Natural killer cell (primary cell): ENCODE results near the gene STK24. TPM values are rescaled to one million over a fixed set of nuclear protein-coding genes. Genes with fewer than 3 reads are reported as not detected.

Experiments
- ATAC-seq, 3 donors: fragments of 150-1000 bp in 2 of 3; fragments of 200-7000 bp in 1 of 3; cut with Tn5 transposase; 1 replicate in 1 of 3; 2 replicates in 2 of 3; pipeline ENCODE4 v1.10.0; 2021; ENCODE audit warnings: mild to moderate bottlenecking in 2 of 3, moderate library complexity in 2 of 3
- DNase-seq, 2 donors: peaks; one replicate each; pipeline versions ENCODE4 v3.0.0 to v3.0.0-alpha.2; 2013 to 2021; ENCODE audit warnings: mixed read lengths in 1 of 2
- H3K27ac ChIP-seq: one replicate; pipeline ENCODE4 v1.5.1; 2013; ENCODE audit warnings: mild to moderate bottlenecking, low read length
- H3K27me3 ChIP-seq: one replicate; pipeline ENCODE4 v1.6.1; 2013; ENCODE audit warnings: low read length; ENCODE audit not compliant: control insufficient read depth, insufficient read depth
- H3K36me3 ChIP-seq: one replicate; pipeline ENCODE4 v1.6.1; 2013; ENCODE audit warnings: low read length; ENCODE audit not compliant: control insufficient read depth, insufficient read depth
- H3K4me1 ChIP-seq: one replicate; pipeline ENCODE4 v1.6.1; 2013; ENCODE audit warnings: low read length; ENCODE audit not compliant: control insufficient read depth, insufficient read depth
- H3K4me3 ChIP-seq: one replicate; pipeline ENCODE4 v1.5.1; 2013; ENCODE audit warnings: low read length
- H3K9me3 ChIP-seq: one replicate; pipeline ENCODE4 v1.6.1; 2013; ENCODE audit warnings: low read length; ENCODE audit not compliant: control insufficient read depth, insufficient read depth
- H3K27ac Mint-ChIP-seq, 2 donors: one replicate each; pipeline ENCODE4 v1.8.0; 2022; ENCODE audit warnings: mild to moderate bottlenecking in 2 of 2, mixed read lengths in 2 of 2, moderate library complexity in 1 of 2
- H3K27me3 Mint-ChIP-seq, 2 donors: one replicate each; pipeline ENCODE4 v1.8.0; 2022; ENCODE audit warnings: low read depth in 2 of 2, mixed read lengths in 2 of 2
- H3K36me3 Mint-ChIP-seq: one replicate; pipeline ENCODE4 v1.8.0; 2022; ENCODE audit warnings: mixed read lengths
- H3K4me1 Mint-ChIP-seq, 2 donors: one replicate each; pipeline ENCODE4 v1.8.0; 2022; ENCODE audit warnings: mixed read lengths in 2 of 2
- H3K4me3 Mint-ChIP-seq: one replicate; pipeline ENCODE4 v1.8.0; 2022; ENCODE audit warnings: mild to moderate bottlenecking, moderate library complexity, mixed read lengths
- H3K9me3 Mint-ChIP-seq, 2 donors: one replicate each; pipeline ENCODE4 v1.8.0; 2022; ENCODE audit warnings: mixed read lengths in 2 of 2
- WGBS: methylation state at CpG from one replicate; pipeline ENCODE4 v1.1.7; 2013; ENCODE audit warnings: missing lambda C conversion rate; ENCODE audit not compliant: insufficient coverage; 5-methylcytosine and 5-hydroxymethylcytosine counted together
- intact Hi-C: fragments of 100-400 bp; cut with micrococcal nuclease; formaldehyde crosslinking; loops from one replicate; pipeline ENCODE4 v1.14.2; 2022
- total RNA-seq, 4 donors: library from RNA; stranded (reverse); fragments of 120-200 nt in 1 of 4; gene quantifications; one replicate each; pipeline versions ENCODE4 v1.2.3 to v1.2.4, GENCODE V29; 2013 to 2022
- TF ChIP-seq, protein P1 (sequence below): fragments of 200-600 bp; IDR thresholded peaks from one replicate; pipeline ENCODE4 v1.8.0; 2022; ENCODE audit warnings: antibody characterized with exemption

Gene STK24
- total RNA-seq, 3 donors from 2014 or later (not counting 1 experiment from before 2014, with no cell fraction given), result 64.5 to 78.4 (median 70.4) TPM

DNA sequence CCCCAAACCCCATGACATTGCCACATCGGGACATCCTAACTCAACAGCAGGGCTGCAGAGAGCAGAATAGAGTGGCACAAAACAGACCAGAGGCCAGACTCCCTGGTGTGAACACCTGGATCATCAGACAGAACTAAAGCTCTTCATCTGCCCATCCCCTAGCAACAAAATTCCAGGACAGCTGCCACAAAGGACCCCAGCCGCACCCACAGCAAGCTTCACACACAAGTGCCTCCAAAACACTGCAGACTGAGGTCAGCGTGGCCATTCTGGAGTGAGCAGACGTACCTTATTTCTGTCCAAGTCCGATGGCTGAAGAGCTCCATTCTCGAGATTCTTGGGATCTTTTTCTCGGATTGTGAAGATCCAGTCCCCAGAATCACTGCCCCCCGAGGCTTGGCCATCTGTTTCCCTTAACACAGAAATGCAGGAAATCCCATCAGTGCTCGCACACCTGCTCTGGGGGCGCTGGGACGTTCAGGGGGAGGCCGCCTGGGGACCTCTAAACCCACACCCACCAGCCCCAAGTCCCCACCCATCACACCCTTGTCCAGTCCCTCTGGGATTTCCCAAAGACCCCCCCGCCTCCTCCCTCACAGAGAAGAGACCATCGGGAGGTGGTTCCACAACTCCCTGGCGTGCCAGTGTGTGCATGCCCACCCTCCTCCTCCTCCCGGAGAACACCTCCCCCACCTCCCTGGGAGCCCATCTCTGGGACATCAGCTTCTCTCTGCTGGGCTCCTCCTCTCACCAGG, 115.2 kb downstream of the STK24 start:
- H3K27ac Mint-ChIP-seq, result no peak overlapping the region
- no peak for ATAC-seq
- H3K36me3 Mint-ChIP-seq, result peaks cover 9% of the 10 kb centered on the region
- H3K27me3 Mint-ChIP-seq, result no peaks in the 10 kb centered on the region
- H3K4me3 Mint-ChIP-seq, result no peak overlapping the region
- H3K4me1 Mint-ChIP-seq, result peaks cover 10 to 12% of the 10 kb centered on the region in 2 donors
- Histone ChIP-seq H3K27ac (no peak overlapping the region), H3K9me3 (no peaks in the 10 kb centered on the region), H3K36me3 (peaks cover 76% of the 10 kb centered on the region), H3K4me1 (no peaks in the 10 kb centered on the region), H3K4me3 (no peak overlapping the region), H3K27me3 (no peaks in the 10 kb centered on the region)
- no peaks in the 10 kb centered on the region for H3K9me3 Mint-ChIP-seq
- TF ChIP-seq, protein P1, sequence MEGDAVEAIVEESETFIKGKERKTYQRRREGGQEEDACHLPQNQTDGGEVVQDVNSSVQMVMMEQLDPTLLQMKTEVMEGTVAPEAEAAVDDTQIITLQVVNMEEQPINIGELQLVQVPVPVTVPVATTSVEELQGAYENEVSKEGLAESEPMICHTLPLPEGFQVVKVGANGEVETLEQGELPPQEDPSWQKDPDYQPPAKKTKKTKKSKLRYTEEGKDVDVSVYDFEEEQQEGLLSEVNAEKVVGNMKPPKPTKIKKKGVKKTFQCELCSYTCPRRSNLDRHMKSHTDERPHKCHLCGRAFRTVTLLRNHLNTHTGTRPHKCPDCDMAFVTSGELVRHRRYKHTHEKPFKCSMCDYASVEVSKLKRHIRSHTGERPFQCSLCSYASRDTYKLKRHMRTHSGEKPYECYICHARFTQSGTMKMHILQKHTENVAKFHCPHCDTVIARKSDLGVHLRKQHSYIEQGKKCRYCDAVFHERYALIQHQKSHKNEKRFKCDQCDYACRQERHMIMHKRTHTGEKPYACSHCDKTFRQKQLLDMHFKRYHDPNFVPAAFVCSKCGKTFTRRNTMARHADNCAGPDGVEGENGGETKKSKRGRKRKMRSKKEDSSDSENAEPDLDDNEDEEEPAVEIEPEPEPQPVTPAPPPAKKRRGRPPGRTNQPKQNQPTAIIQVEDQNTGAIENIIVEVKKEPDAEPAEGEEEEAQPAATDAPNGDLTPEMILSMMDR, result no peak
- intact Hi-C loops, result no loop called here
- DNase-seq, result no peak
- 93% methylated on average over 16 of the region's 16 CpGs for WGBS

DNA sequence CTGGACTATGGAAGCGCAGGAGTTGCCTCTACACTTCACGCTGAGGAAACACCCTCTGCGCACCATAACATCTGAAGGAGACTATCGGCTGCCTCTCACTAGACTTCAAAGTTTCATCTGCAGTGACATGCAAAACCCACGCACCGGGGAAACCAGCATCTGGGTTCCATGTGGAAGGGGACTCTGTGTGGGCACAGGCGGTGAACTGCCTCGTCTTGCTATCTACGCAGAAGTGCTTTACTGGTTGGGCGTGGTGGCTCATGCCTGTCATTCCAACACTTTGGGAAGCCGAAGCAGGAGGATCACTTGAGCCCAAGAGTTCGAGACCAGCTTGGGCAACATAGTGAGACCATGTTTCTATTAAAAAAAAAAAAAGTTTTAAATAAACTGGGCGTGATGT, 116.4 kb downstream of the STK24 start:
- Mint-ChIP-seq H3K4me1 (peaks cover 10 to 12% of the 10 kb centered on the region in 2 donors), H3K27ac (no peak overlapping the region), H3K9me3 (no peaks in the 10 kb centered on the region), H3K27me3 (no peaks in the 10 kb centered on the region), H3K4me3 (no peak overlapping the region), H3K36me3 (peaks cover 9% of the 10 kb centered on the region)
- TF ChIP-seq, protein P1, result no peak
- Histone ChIP-seq H3K36me3 (peaks cover 77% of the 10 kb centered on the region), H3K4me1 (no peaks in the 10 kb centered on the region), H3K9me3 (no peaks in the 10 kb centered on the region), H3K4me3 (no peak overlapping the region), H3K27me3 (no peaks in the 10 kb centered on the region), H3K27ac (no peak overlapping the region)
- intact Hi-C loops, result no loop called here
- DNase-seq, result no peak
- 87% methylated on average over 13 of the region's 13 CpGs for WGBS
- no peak for ATAC-seq

DNA sequence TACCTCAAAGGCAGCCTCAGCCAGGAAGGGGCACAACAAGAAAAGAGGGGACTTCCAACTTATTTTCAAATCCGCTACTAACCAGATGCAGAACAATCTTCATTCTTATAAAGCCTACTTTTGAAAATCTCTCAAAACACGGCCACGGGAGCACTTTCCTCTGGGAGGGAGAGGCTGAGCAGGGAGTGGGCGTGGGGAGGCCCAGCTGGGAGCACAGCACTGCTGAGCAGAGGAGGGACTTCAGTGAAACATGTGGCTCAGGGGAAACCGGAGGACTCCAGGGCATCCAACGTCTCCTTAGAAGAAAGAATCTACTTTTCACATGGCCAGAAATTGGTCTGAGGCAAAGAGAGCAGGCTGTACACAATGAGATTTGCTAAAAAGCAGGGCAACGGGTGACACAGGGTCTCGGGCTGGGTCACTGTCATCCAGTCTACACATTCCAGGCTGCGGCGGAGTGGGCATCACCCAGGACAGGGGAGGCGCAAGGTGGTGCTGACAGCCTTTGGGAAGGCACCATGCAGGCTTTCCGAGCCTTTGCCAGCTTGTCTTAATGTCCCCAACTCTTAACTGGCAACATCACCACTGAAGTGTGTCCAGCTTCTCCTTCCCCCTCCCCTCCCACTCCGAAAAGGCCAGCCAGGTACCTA, 117.1 kb downstream of the STK24 start:
- Histone ChIP-seq H3K4me1 (no peaks in the 10 kb centered on the region), H3K27ac (no peak overlapping the region), H3K27me3 (no peaks in the 10 kb centered on the region), H3K36me3 (peaks cover 75% of the 10 kb centered on the region), H3K4me3 (no peak overlapping the region), H3K9me3 (no peaks in the 10 kb centered on the region)
- WGBS, result 97% methylated on average over 11 of the region's 13 CpGs
- Mint-ChIP-seq H3K27ac (no peak overlapping the region), H3K9me3 (no peaks in the 10 kb centered on the region), H3K36me3 (peaks cover 9% of the 10 kb centered on the region), H3K4me1 (peaks cover 10 to 12% of the 10 kb centered on the region in 2 donors), H3K4me3 (no peak overlapping the region), H3K27me3 (no peaks in the 10 kb centered on the region)
- ATAC-seq, result no peak
- DNase-seq, result no peak
- TF ChIP-seq, protein P1, result no peak
- intact Hi-C loops, result no loop called here
